ENCODE measurements around the gene LRRC4B.

LRRC4B gene

GRCh38 chr19:50516964-50517703 lies 51.1 kb downstream of the LRRC4B start:
- no peak for TF ChIP-seq CTCF (IDR thresholded peaks at IDR 0.05; ENCODE audit: low read depth, low read length)
- no peak overlapping the region for H3K27ac ChIP-seq

GRCh38 chr19:50516456-50516855 lies 51.8 kb downstream of the LRRC4B start:
- TF ChIP-seq CTCF (IDR thresholded peaks at IDR 0.05; ENCODE audit: low read depth, low read length), result no peak
- H3K4me3 ChIP-seq (ENCODE audit: low read depth, low read length), result no peak overlapping the region
- H3K27me3 ChIP-seq (ENCODE audit: insufficient read depth, low read depth, severe bottlenecking), result no peaks in the 10 kb centered on the region
- H3K36me3 ChIP-seq, result peaks cover 31% of the 10 kb centered on the region
- DNase-seq, result no peak
- H3K9me3 ChIP-seq (ENCODE audit: severe bottlenecking), result no peaks in the 10 kb centered on the region
- no peak overlapping the region for H3K27ac ChIP-seq

More at GRCh38 chr19:50516964-50517703, 51.1 kb downstream of the LRRC4B start:
- no peak for DNase-seq
- Histone ChIP-seq H3K4me3 (ENCODE audit: low read depth, low read length) (no peak overlapping the region), H3K36me3 (peaks cover 31% of the 10 kb centered on the region), H3K27me3 (ENCODE audit: insufficient read depth, low read depth, severe bottlenecking) (no peaks in the 10 kb centered on the region), H3K9me3 (ENCODE audit: severe bottlenecking) (no peaks in the 10 kb centered on the region)

GRCh38 chr19:50515168-50515561 lies 53.1 kb downstream of the LRRC4B start:
- no peak for TF ChIP-seq CTCF (IDR thresholded peaks at IDR 0.05; ENCODE audit: low read depth, low read length)

GRCh38 chr19:50514346-50515167 lies 53.7 kb downstream of the LRRC4B start:
- Histone ChIP-seq H3K27me3 (ENCODE audit: insufficient read depth, low read depth, severe bottlenecking) (no peaks in the 10 kb centered on the region), H3K9me3 (ENCODE audit: severe bottlenecking) (no peaks in the 10 kb centered on the region), H3K4me3 (ENCODE audit: low read depth, low read length) (no peak overlapping the region), H3K36me3 (peaks cover 31% of the 10 kb centered on the region), H3K27ac (no peak overlapping the region)
- TF ChIP-seq CTCF (IDR thresholded peaks at IDR 0.05; ENCODE audit: low read depth, low read length), result no peak
- DNase-seq, result no peak

More at GRCh38 chr19:50515168-50515561, 53.1 kb downstream of the LRRC4B start:
- Histone ChIP-seq H3K4me3 (ENCODE audit: low read depth, low read length) (no peak overlapping the region), H3K36me3 (peaks cover 31% of the 10 kb centered on the region), H3K27me3 (ENCODE audit: insufficient read depth, low read depth, severe bottlenecking) (no peaks in the 10 kb centered on the region), H3K9me3 (ENCODE audit: severe bottlenecking) (no peaks in the 10 kb centered on the region), H3K27ac (no peak overlapping the region)
- no peak for DNase-seq

- Histone ChIP-seq H3K27ac (no peak within 1 kb of the TSS), H3K36me3 (peaks cover 24% of the 10 kb centered on the region), H3K27me3 (ENCODE audit: insufficient read depth, low read depth, severe bottlenecking) (no peaks in the 10 kb centered on the region), H3K4me3 (ENCODE audit: low read depth, low read length) (no peak within 1 kb of the TSS), H3K9me3 (ENCODE audit: severe bottlenecking) (no peaks in the 10 kb centered on the region)
- no peak for DNase-seq
- TF ChIP-seq CTCF (IDR thresholded peaks at IDR 0.05; ENCODE audit: low read depth, low read length), result no peak
Measured at GRCh38 chr19:50513746-50514345, 54.4 kb downstream of the LRRC4B start, which contains the start of gene ASPDH. TSS of gene ASPDH (minus strand) at chr19:50513913. CDS start at chr19:50513823, 90 bp downstream.
